ENCODE measurements around the gene ADCK2.

ADCK2 gene

GRCh38 chr7:140723574-140723973 lies 50.8 kb downstream of the ADCK2 start:
- Histone ChIP-seq H3K9me3 (ENCODE audit: insufficient read depth, low read length) (no peaks in the 10 kb centered on the region), H3K27me3 (ENCODE audit: low read depth, low read length) (no peaks in the 10 kb centered on the region), H4K20me1 (ENCODE audit: insufficient read depth, low read length) (0 out of 2 replicates have a peak, but pooled peaks cover 3% of the 10 kb centered on the region), H3K9ac (ENCODE audit: low read length) (no peak overlapping the region), H2AFZ (ENCODE audit: low read depth, low read length) (no peak overlapping the region), H3K27ac (ENCODE audit: low read length) (no peak overlapping the region), H3K4me3 (ENCODE audit: low read length) (no peak overlapping the region), H3K4me1 (ENCODE audit: low read length) (peaks cover 11% of the 10 kb centered on the region), H3K4me2 (ENCODE audit: low read length) (no peak overlapping the region), H3K79me2 (ENCODE audit: low read length) (no peaks in the 10 kb centered on the region), H3K36me3 (replicated peaks; ENCODE audit: low read depth, low read length) (peaks cover 7% of the 10 kb centered on the region)
- no peak for TF ChIP-seq CTCF (IDR thresholded peaks at IDR 0.05; ENCODE audit: low read depth, low read length)
- TF ChIP-seq EZH2phosphoT487 (IDR thresholded peaks at IDR 0.05; ENCODE audit: low read depth): no peak

GRCh38 chr7:140724706-140725105 lies 52.0 kb downstream of the ADCK2 start:
- Histone ChIP-seq H3K27me3 (ENCODE audit: low read depth, low read length) (no peaks in the 10 kb centered on the region), H3K27ac (ENCODE audit: low read length) (no peak overlapping the region), H3K4me2 (ENCODE audit: low read length) (no peak overlapping the region), H3K9ac (ENCODE audit: low read length) (no peak overlapping the region), H3K4me1 (ENCODE audit: low read length) (peaks cover 5% of the 10 kb centered on the region), H3K36me3 (replicated peaks; ENCODE audit: low read depth, low read length) (peaks cover 3% of the 10 kb centered on the region), H3K79me2 (ENCODE audit: low read length) (no peaks in the 10 kb centered on the region), H2AFZ (ENCODE audit: low read depth, low read length) (no peak overlapping the region), H4K20me1 (ENCODE audit: insufficient read depth, low read length) (0 out of 2 replicates have a peak, but pooled peaks cover 3% of the 10 kb centered on the region), H3K4me3 (ENCODE audit: low read length) (no peak overlapping the region), H3K9me3 (ENCODE audit: insufficient read depth, low read length) (no peaks in the 10 kb centered on the region)
- TF ChIP-seq CTCF (IDR thresholded peaks at IDR 0.05; ENCODE audit: low read depth, low read length): no peak
- TF ChIP-seq EZH2phosphoT487 (IDR thresholded peaks at IDR 0.05; ENCODE audit: low read depth): no peak

GRCh38 chr7:140726281-140726680 lies 53.5 kb downstream of the ADCK2 start:
- H3K9ac ChIP-seq (ENCODE audit: low read length): no peak overlapping the region
- H3K79me2 ChIP-seq (ENCODE audit: low read length): no peaks in the 10 kb centered on the region
- H4K20me1 ChIP-seq (ENCODE audit: insufficient read depth, low read length): no peaks in the 10 kb centered on the region
- H3K4me3 ChIP-seq (ENCODE audit: low read length): no peak overlapping the region
- H2AFZ ChIP-seq (ENCODE audit: low read depth, low read length): no peak overlapping the region
- H3K27ac ChIP-seq (ENCODE audit: low read length): no peak overlapping the region
- no peak overlapping the region for H3K4me2 ChIP-seq (ENCODE audit: low read length)
- no peaks in the 10 kb centered on the region for H3K9me3 ChIP-seq (ENCODE audit: insufficient read depth, low read length)
- no peaks in the 10 kb centered on the region for H3K4me1 ChIP-seq (ENCODE audit: low read length)
- no peaks in the 10 kb centered on the region for H3K27me3 ChIP-seq (ENCODE audit: low read depth, low read length)
- H3K36me3 ChIP-seq (replicated peaks; ENCODE audit: low read depth, low read length): peaks cover 3% of the 10 kb centered on the region
- TF ChIP-seq EZH2phosphoT487 (IDR thresholded peaks at IDR 0.05; ENCODE audit: low read depth): no peak
- TF ChIP-seq CTCF (IDR thresholded peaks at IDR 0.05; ENCODE audit: low read depth, low read length): peak; percentile 52

GRCh38 chr7:140732416-140732815 lies 59.7 kb downstream of the ADCK2 start:
- Histone ChIP-seq H3K27ac (ENCODE audit: low read length) (no peak overlapping the region), H2AFZ (ENCODE audit: low read depth, low read length) (no peak overlapping the region), H3K36me3 (replicated peaks; ENCODE audit: low read depth, low read length) (no peaks in the 10 kb centered on the region), H4K20me1 (ENCODE audit: insufficient read depth, low read length) (no peaks in the 10 kb centered on the region), H3K79me2 (ENCODE audit: low read length) (no peaks in the 10 kb centered on the region), H3K4me1 (ENCODE audit: low read length) (no peaks in the 10 kb centered on the region), H3K4me3 (ENCODE audit: low read length) (no peak overlapping the region), H3K9ac (ENCODE audit: low read length) (no peak overlapping the region), H3K9me3 (ENCODE audit: insufficient read depth, low read length) (no peaks in the 10 kb centered on the region), H3K27me3 (ENCODE audit: low read depth, low read length) (no peaks in the 10 kb centered on the region), H3K4me2 (ENCODE audit: low read length) (no peak overlapping the region)
- no peak for TF ChIP-seq CTCF (IDR thresholded peaks at IDR 0.05; ENCODE audit: low read depth, low read length)
- TF ChIP-seq EZH2phosphoT487 (IDR thresholded peaks at IDR 0.05; ENCODE audit: low read depth): no peak

All from OCI-LY3 (cell line).